Osteoblast (primary cell): ENCODE results near the gene SOS1. TPM values are rescaled to one million over a fixed set of nuclear protein-coding genes. Genes with fewer than 3 reads are reported as not detected.

Experiments
- DNase-seq: peaks from one replicate; pipeline ENCODE4 v3.0.0; 2011; ENCODE audit warnings: low spot score, mixed read lengths; ENCODE audit not compliant: insufficient read length; ENCODE audit errors: missing footprints
- H2AFZ ChIP-seq: 2 replicates; pipeline ENCODE4 v1.6.0; 2011; ENCODE audit warnings: mild to moderate bottlenecking, low read length
- H3K27ac ChIP-seq: 2 replicates; pipeline ENCODE4 v1.5.1; 2011; ENCODE audit warnings: mild to moderate bottlenecking, low read depth, low read length, moderate library complexity
- H3K27me3 ChIP-seq: 2 replicates; pipeline ENCODE4 v1.6.0; 2012; ENCODE audit warnings: mild to moderate bottlenecking, control low read depth, inconsistent platforms, low read length, moderate library complexity; ENCODE audit not compliant: insufficient read depth
- H3K36me3 ChIP-seq: 2 replicates; pipeline ENCODE4 v1.5.1; 2011; ENCODE audit warnings: mild to moderate bottlenecking, low read length, control low read depth, moderate library complexity; ENCODE audit not compliant: insufficient read depth
- H3K4me1 ChIP-seq: 2 replicates; pipeline ENCODE4 v1.5.1; 2011; ENCODE audit warnings: mild to moderate bottlenecking, low read length, control low read depth, moderate library complexity; ENCODE audit not compliant: insufficient read depth
- H3K4me2 ChIP-seq: 2 replicates; pipeline ENCODE4 v1.6.0; 2011; ENCODE audit warnings: mild to moderate bottlenecking, low read length; ENCODE audit not compliant: insufficient read depth
- H3K4me3 ChIP-seq: fragments of 200-600 bp; sonication (generic); 3 replicates; pipeline ENCODE4 v1.5.1; 2012; ENCODE audit warnings: mild to moderate bottlenecking, low read length, inconsistent platforms; ENCODE audit not compliant: insufficient read depth
- H3K79me2 ChIP-seq: 2 replicates; pipeline ENCODE4 v1.6.0; 2012; ENCODE audit warnings: mild to moderate bottlenecking, low read length, control low read depth, inconsistent platforms; ENCODE audit not compliant: insufficient read depth
- H3K9me3 ChIP-seq: 2 replicates; pipeline ENCODE4 v1.5.1; 2011; ENCODE audit warnings: low read depth, low read length, control low read depth
- H4K20me1 ChIP-seq: 2 replicates; pipeline ENCODE4 v1.6.0; 2012; ENCODE audit warnings: mild to moderate bottlenecking, low read length, control low read depth; ENCODE audit not compliant: insufficient read depth
- CTCF ChIP-seq: IDR thresholded peaks from 2 replicates; pipeline ENCODE4 v1.5.1; 2011; ENCODE audit warnings: mild to moderate bottlenecking, low read depth, low read length, moderate library complexity; ENCODE audit errors: extremely low read depth
- total RNA-seq: library from RNA; depleted of rRNA; stranded (reverse); fragments of >200 nt; gene quantifications from 2 replicates; pipeline ENCODE4 v1.2.3, GENCODE V29; 2012

SOS1 gene
- total RNA-seq, 1 donor = 28.6 TPM

- no peak overlapping the region for H2AFZ ChIP-seq
- H3K27me3 ChIP-seq = no peaks in the 10 kb centered on the region
- H3K9me3 ChIP-seq = no peaks in the 10 kb centered on the region
- TF ChIP-seq CTCF = no peak
- H3K4me1 ChIP-seq = no peaks in the 10 kb centered on the region
- H3K4me3 ChIP-seq = no peak overlapping the region
- DNase-seq = no peak
- H3K27ac ChIP-seq = no peak overlapping the region
- no peaks in the 10 kb centered on the region for H4K20me1 ChIP-seq
- H3K79me2 ChIP-seq = no peaks in the 10 kb centered on the region
- H3K36me3 ChIP-seq = no peaks in the 10 kb centered on the region
- H3K4me2 ChIP-seq = no peak overlapping the region
Measured at GRCh38 chr2:39135690-39136259, 14.9 kb upstream of the SOS1 start.

DNA sequence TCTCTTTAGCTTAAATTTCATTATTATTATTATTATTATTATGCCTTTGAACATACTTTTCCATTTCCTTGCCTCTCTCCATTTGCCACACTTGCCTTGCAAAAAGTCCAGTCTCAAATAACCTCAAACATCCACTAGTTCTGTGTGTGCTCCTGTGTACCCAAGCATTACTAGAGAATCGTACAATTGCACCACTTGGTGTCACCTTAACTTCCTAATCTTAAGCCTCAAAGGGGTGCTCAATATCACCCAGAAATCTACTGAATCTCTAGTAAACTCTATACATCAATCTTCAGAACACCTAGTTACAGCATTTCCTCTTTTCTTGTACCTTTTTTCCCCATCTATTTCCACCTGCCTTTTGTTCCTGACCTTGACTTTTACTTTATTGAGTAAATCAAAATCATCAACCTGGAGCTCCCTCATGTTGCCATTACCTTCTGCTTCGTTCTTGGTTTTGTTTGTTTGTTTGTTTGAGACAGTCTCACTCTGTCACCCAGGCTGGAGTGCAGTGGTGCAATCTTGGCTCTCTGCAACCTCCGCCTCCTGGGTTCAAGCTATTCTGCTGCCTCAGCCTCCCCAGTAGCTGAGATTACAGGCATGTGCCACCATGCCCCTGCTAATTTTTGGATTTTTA, 12.5 kb upstream of the SOS1 start:
- TF ChIP-seq CTCF = no peak
- Histone ChIP-seq H2AFZ (no peak overlapping the region), H3K9me3 (no peaks in the 10 kb centered on the region), H3K4me3 (no peak overlapping the region), H3K27me3 (no peaks in the 10 kb centered on the region), H4K20me1 (no peaks in the 10 kb centered on the region), H3K27ac (no peak overlapping the region), H3K79me2 (no peaks in the 10 kb centered on the region), H3K4me2 (no peak overlapping the region), H3K36me3 (no peaks in the 10 kb centered on the region), H3K4me1 (peaks cover 4% of the 10 kb centered on the region)
- DNase-seq = no peak

DNA sequence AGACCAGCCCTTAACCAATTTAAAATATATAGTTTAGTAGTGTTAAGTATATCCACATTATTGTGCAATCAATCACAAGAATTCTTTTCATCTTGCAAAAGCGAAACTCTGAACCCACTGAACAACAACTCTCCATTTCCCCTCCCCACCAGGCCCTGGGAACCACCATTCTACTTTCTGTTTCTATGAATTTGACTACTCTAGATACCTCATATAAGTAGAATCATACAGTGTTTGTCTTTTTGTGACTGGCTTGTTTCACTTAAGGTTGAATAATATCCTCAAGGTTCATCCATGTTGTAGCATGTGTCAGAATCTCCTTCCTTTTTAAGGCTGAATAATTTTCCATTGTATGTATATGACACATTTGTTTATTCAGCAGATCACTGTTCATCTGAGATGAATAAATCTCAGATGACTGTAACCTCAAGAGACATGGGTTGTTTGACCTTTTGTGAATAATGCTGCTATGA, 8.1 kb upstream of the SOS1 start:
- Histone ChIP-seq H4K20me1 (no peaks in the 10 kb centered on the region), H3K4me1 (peaks cover 24% of the 10 kb centered on the region), H3K27ac (no peak overlapping the region), H3K27me3 (no peaks in the 10 kb centered on the region), H3K79me2 (peaks cover 1% of the 10 kb centered on the region), H3K4me2 (no peak overlapping the region), H3K36me3 (no peaks in the 10 kb centered on the region), H2AFZ (no peak overlapping the region), H3K4me3 (no peak overlapping the region), H3K9me3 (no peaks in the 10 kb centered on the region)
- peak; percentile 67 for DNase-seq
- no peak for TF ChIP-seq CTCF

- peak overlapping the region; percentile 53 for H2AFZ ChIP-seq
- H3K79me2 ChIP-seq = peaks cover 7% of the 10 kb centered on the region
- no peak for TF ChIP-seq CTCF
- no peaks in the 10 kb centered on the region for H3K27me3 ChIP-seq
- H4K20me1 ChIP-seq = no peaks in the 10 kb centered on the region
- no peak for DNase-seq
- H3K4me3 ChIP-seq = peak overlapping the region; percentile 6
- H3K4me2 ChIP-seq = peak overlapping the region; percentile 71
- no peaks in the 10 kb centered on the region for H3K9me3 ChIP-seq
- peak overlapping the region; percentile 62 for H3K27ac ChIP-seq
- no peaks in the 10 kb centered on the region for H3K36me3 ChIP-seq
- H3K4me1 ChIP-seq = peaks cover 29% of the 10 kb centered on the region
Measured at GRCh38 chr2:39127973-39128372, 7.1 kb upstream of the SOS1 start.
